Lower leg skin (tissue), 3 donors: ENCODE data around the gene MTCH1.

Experiments
- POLR2A ChIP-seq, 2 donors: fragments of 450-650 bp; IDR thresholded peaks; one replicate each; pipeline ENCODE4 v1.6.1; 2016 to 2017; ENCODE audit warnings: antibody characterized with exemption in 2 of 2, mild to moderate bottlenecking in 1 of 2, moderate library complexity in 1 of 2
- TF ChIP-seq, protein P1 (sequence below), 3 donors: fragments of 450-650 bp; IDR thresholded peaks; one replicate each; pipeline ENCODE4 v1.5.1; 2016; ENCODE audit warnings: antibody characterized with exemption in 3 of 3, mild to moderate bottlenecking in 3 of 3, moderate library complexity in 2 of 3

GRCh38 chr6:37029249-37029971 lies 43.4 kb upstream of the MTCH1 start:
- TF ChIP-seq, protein P1, sequence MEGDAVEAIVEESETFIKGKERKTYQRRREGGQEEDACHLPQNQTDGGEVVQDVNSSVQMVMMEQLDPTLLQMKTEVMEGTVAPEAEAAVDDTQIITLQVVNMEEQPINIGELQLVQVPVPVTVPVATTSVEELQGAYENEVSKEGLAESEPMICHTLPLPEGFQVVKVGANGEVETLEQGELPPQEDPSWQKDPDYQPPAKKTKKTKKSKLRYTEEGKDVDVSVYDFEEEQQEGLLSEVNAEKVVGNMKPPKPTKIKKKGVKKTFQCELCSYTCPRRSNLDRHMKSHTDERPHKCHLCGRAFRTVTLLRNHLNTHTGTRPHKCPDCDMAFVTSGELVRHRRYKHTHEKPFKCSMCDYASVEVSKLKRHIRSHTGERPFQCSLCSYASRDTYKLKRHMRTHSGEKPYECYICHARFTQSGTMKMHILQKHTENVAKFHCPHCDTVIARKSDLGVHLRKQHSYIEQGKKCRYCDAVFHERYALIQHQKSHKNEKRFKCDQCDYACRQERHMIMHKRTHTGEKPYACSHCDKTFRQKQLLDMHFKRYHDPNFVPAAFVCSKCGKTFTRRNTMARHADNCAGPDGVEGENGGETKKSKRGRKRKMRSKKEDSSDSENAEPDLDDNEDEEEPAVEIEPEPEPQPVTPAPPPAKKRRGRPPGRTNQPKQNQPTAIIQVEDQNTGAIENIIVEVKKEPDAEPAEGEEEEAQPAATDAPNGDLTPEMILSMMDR (IDR thresholded peaks at IDR 0.05) = peak in 1 of 3 donors; percentile 54
- TF ChIP-seq POLR2A (IDR thresholded peaks at IDR 0.05) = no peak
